Hindlimb muscle (tissue), 1 donor: ENCODE results near the gene NOL4L. TPM values are rescaled to one million over a fixed set of nuclear protein-coding genes. Genes with fewer than 3 reads are reported as not detected.
"Not testable (repeated sequence)": the region's sequence is repeated elsewhere in the genome, so short reads cannot be mapped to it uniquely, and the experiment has no call there.

Source experiments
- DNase-seq: peaks from one replicate; pipeline ENCODE4 v3.0.0-alpha.2; 2013
- polyA plus RNA-seq: library from polyadenylated mRNA; unstranded; fragments of 120-200 nt; gene quantifications from one replicate; pipeline ENCODE4 v1.2.1, GENCODE V29; 2013; ENCODE audit not compliant: insufficient read length

The NOL4L gene
- polyA plus RNA-seq, 1 donor, result 17.6 TPM

- DNase-seq, result peak; percentile 70
Measured at GRCh38 chr20:32470025-32470861, 114.9 kb downstream of the NOL4L start.

GRCh38 chr20:32468860-32469259 is 116.3 kb downstream of the NOL4L start:
- DNase-seq, result no peak

- no peak for DNase-seq
Measured at GRCh38 chr20:32468313-32468640, 116.9 kb downstream of the NOL4L start.

GRCh38 chr20:32467506-32468312 is 117.4 kb downstream of the NOL4L start:
- DNase-seq, result no peak

- no peak for DNase-seq
Measured at GRCh38 chr20:32466739-32467505, 118.2 kb downstream of the NOL4L start.

GRCh38 chr20:32465901-32466675 is 119.0 kb downstream of the NOL4L start:
- not testable (repeated sequence) for DNase-seq

- no peak for DNase-seq
Measured at GRCh38 chr20:32465092-32465900, 119.8 kb downstream of the NOL4L start.

- DNase-seq, result no peak
Measured at GRCh38 chr20:32464401-32465091, 120.6 kb downstream of the NOL4L start.

GRCh38 chr20:32463642-32464400 is 121.3 kb downstream of the NOL4L start:
- DNase-seq, result no peak

GRCh38 chr20:32462900-32463641 is 122.1 kb downstream of the NOL4L start:
- DNase-seq, result no peak

GRCh38 chr20:32461836-32462600 is 123.1 kb downstream of the NOL4L start:
- no peak for DNase-seq

- DNase-seq, result no peak
Measured at GRCh38 chr20:32460683-32461320, 124.3 kb downstream of the NOL4L start.

GRCh38 chr20:32460231-32460630 is 124.9 kb downstream of the NOL4L start:
- DNase-seq, result no peak

- DNase-seq, result no peak
Measured at GRCh38 chr20:32458837-32459220, 126.3 kb downstream of the NOL4L start.

GRCh38 chr20:32458061-32458836 is 126.9 kb downstream of the NOL4L start:
- no peak for DNase-seq

GRCh38 chr20:32457479-32457986 is 127.6 kb downstream of the NOL4L start:
- peak; percentile 59 for DNase-seq
